IPS DF 4.7 (cell line): Measurements from ENCODE around the gene SPATA6.

Source experiments
- DNase-seq: peaks from one replicate; pipeline ENCODE4 v3.0.0-alpha.2; 2013; ENCODE audit warnings: low spot score; ENCODE audit errors: extremely low read depth

Gene SPATA6

GRCh38 chr1:48254254-48254653 lies 217.8 kb downstream of the SPATA6 start:
- DNase-seq: no peak

GRCh38 chr1:48251821-48252220 lies 220.2 kb downstream of the SPATA6 start:
- DNase-seq: no peak

GRCh38 chr1:48251323-48251722 lies 220.7 kb downstream of the SPATA6 start:
- no peak for DNase-seq

GRCh38 chr1:48250572-48250971 lies 221.4 kb downstream of the SPATA6 start:
- DNase-seq: no peak

GRCh38 chr1:48249868-48250267 lies 222.1 kb downstream of the SPATA6 start:
- DNase-seq: no peak

- no peak for DNase-seq
These were observed 223.6 kb downstream of the SPATA6 start for GRCh38 chr1:48248356-48248755.

GRCh38 chr1:48246727-48247126 lies 225.3 kb downstream of the SPATA6 start:
- no peak for DNase-seq
